ACHN (cell line): ENCODE results near the gene TSKU.

Experiments
- DNase-seq: peaks from one replicate; pipeline ENCODE4 v3.0.0-alpha.2; 2015
- in situ Hi-C: cut with HindIII; loops from 2 replicates; pipeline ENCODE4 v1.10.0; 2017; ENCODE audit warnings: low sequenced_read_pairs, low pct_ligation_motif_present, low pct_unique_long_range_greater_than_20kb

The TSKU gene

DNA sequence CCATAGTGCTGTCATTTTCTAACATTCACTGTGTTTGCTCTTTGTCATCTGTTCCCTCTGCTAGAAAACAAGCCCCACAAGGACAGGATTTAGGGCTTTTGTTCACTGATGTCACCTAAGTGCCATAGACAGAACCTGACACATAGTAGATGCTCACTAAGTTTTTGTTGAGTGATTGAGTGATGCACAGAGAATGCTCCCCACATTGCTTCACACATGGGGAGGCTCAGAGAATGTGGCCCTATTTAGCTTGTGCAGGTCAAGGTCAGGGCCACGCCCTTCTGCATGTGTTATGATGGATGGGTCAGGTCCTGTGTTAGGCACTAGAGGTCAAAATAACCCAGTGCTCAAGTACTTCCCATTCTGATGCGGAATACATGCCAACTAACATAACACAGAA, 33.1 kb upstream of the TSKU start:
- no peak for DNase-seq
- in situ Hi-C loops, result no loop called here

DNA sequence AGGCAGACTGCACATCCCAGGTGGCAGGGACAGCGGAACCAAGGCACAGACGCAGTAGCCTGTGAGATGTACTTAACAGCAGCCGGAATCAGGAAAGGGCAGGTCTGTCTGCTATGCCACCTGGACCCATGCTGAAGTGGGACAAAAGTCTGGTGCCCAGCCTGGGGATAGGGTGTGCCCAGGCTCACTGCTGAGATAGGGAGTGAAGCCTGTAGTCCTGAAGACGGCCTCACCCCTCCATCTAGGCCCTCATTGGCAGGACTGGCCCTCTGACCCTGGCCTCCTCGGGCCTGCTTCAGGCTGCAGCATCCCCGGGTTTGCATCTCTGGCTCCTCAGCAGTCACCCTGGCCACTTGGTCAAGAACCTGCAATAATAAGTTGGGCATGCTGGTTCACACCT, 32.4 kb upstream of the TSKU start:
- no peak for DNase-seq
- in situ Hi-C loops, result no loop called here

DNA sequence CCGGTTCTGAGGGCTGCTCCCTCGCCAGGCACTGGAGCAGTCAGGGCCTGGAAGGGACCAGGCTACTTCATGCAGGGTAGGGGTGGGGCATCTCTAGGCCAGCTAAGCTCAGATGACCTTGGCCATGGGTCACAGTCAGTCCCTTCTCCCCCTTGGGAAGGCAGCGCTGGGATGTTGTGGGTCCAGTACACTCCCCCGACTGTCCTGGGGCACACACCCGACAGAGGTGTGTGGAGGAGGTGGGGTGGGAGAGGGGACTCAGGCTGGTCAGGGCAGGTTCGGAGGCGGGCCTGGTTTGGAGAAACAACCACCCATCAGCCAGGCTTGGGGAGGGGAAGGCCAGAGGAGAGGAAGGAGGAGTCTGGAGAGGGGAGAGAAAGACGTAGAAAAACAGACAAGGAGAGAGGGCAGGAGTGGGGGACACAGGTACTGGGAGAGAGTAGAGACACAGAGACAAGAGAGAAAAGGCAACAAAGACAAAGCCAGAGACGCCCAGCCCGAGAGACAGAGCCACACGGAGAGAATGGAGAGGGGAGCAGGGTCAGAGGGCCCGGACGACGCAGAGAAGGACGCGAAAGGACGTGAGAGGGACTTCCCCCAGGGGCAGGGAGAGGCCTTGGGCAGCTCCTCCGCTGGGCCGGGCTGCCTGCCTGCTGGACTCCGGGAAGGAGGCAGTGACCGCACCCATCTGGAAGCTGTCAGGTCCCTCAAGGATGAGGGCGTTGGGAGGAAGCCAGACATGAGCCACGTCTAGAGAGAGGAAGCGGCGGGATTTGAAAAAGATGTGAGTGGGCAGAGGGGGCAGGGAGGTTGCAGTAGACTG, 30.6 kb upstream of the TSKU start:
- in situ Hi-C loops, result no loop called here
- no peak for DNase-seq

DNA sequence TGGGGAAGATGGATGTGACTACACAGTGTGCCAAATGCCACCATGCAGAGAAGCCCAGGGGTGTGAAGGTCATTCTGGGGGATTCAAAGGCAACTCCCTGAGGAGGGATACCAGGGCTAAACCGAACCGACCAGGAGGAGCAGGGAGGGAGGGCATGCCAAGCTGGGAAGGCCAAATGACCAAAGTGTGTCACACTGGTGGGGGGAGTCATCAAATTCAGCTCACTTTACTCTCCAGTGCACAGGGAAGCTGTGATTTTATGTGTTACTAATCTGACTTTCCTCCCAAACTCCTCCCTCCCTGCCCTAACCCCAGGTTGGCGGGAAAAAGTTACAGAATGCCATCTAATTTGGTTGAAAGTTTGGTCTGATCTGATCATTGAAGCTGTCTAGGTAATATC, 29.7 kb upstream of the TSKU start:
- in situ Hi-C loops, result no loop called here
- no peak for DNase-seq

DNA sequence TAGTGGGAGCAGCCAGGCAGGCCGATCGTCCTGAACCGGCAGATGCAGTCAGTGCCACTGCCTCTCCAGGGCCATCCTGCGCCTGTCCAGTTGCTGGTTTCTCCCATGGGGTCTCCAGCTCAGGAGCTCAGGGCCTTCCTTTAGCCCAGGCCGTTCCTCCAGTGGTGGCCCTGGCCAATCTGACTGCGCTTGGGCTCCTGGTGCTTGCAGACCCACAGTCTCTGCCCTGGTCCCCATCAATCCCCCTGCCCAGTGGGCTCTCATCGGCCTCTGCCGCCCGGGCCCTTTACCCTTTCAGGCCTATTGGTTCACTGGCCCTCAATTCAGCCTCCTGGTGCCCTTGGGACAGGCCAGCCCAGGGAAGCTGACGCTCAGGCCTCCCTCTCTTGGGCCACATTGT, 29.2 kb upstream of the TSKU start:
- in situ Hi-C loops, result no loop called here
- no peak for DNase-seq

DNA sequence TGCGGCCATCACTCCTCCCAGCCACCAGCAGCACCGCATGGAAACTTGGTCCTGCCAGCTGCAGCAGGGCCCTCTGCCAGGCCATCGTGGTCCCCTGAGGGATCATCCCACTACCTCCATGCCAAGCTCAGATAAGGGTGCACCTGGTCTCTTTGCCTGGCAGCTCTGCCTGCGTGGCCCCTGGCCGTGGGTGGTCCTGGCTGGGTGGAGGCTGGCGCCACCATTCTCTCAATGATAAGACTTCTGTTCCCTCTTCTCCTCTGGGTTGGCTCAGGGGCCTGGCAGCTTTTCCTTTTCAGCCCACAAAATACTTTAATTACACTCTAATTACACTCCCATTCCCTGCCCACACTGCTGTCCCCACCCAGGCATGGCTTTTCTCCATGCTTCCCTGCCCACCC, 26.8 kb upstream of the TSKU start:
- in situ Hi-C loops, result no loop called here
- DNase-seq, result no peak

DNA sequence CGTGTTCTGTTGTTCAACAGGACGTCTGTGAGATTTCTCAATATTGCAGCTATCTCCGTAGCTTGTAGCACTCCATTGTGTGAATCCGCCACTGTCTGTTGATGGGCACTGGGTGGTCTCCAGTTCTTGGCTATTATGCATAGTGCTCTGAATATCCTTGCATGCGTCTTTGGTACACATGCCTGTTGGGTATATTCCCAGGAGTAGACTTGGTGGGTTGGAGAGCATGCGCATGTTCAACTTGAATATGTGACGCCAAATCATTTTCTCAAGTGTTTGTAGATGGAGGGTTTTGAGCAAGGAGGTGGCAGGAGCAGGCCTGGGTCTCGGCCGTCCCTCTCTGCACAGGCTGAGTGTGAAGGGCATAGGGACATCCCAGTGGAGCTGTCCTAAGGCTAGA, 24.8 kb upstream of the TSKU start:
- in situ Hi-C loops, result no loop called here

DNA sequence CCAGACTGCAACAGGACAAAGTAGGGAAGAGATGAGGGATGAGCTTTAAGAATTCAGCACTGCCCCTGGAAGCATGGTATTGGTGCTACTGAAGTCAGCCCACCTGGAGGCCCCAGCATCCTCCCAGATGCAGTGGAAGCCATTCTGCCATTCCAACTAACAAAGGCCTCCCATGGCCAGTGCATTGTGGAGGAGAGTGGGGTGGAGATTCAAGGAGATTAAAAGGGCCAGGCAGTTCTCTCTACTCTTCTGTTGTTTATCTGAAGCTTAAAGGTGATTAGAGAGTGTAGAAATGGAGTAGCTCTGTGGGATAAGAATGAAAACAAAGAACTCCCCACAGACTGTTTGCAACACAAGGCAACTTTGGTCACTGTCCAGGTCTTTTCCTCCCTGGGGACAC, 24.1 kb upstream of the TSKU start:
- in situ Hi-C loops, result no loop called here
- DNase-seq, result no peak

More for the DNA sequence above, 24.8 kb upstream of the TSKU start:
- DNase-seq, result no peak

DNA sequence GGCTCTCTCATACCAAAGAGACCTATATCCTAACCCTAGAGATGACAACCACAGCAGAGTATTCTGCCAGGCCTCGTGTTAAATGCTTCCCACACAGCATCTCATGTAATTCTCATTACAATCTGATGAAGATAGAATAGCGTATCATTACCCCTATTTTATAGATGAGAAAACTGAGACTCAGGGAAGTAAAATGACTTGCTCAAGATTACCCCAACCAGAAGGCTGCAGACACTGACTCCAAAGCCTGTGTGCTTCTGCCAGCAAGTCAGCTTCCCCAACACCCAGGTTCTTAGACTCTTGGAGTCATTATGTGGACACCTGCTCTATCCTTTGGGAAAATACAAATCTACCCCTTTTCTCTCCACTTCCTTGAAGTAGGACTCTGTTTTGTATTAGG, 23.6 kb upstream of the TSKU start:
- in situ Hi-C loops, result no loop called here
- DNase-seq, result no peak

DNA sequence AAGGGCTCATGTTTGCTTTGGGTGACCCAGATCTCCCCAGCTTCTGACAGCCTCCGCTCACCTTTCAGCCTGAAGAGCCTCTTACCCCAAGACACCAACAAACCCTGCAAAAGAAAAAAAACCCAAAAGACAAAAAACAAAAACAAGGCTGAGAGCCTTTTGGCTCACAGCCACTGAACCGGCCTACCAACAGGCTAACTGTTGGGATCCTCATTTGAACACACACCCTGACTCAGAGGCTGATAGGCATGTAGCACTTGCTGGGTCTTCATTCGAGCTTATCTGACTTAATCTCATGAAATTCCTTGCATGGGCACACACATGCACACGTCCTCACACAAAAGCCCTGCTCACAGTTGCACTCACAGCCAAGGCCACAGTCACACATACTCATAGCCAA, 22.9 kb upstream of the TSKU start:
- DNase-seq, result no peak
- in situ Hi-C loops, result no loop called here

DNA sequence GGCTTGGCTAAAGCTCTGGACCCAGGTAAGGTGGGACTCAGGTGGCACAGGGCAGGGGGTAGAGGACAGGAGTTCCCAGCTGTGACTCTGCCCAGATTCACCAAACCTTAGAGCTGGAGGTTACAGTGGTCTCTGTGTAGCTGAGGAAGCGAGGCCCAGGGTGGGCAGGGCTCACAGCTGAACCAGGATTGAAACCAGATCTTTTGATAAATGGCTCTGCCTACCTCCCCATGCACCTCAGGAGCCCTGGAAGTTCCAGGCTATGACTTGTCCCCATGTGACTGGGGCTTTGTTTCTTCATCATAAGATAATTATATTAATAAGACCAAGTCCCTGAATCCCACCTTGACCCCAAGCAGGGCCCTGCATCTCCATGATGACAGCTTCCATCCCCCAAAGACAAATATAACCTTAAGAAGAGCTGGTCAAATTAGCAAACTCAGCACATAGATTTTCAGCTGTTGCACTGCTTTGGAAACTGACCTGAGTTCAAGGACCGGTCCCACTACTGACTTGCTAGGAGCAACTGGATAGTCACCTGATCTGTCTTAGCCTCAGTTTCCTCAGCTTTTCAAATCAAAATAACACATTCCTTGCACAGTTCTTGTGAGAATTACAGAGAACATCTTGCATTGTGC, 21.3 kb upstream of the TSKU start:
- DNase-seq, result no peak
- in situ Hi-C loops, result no loop called here

DNA sequence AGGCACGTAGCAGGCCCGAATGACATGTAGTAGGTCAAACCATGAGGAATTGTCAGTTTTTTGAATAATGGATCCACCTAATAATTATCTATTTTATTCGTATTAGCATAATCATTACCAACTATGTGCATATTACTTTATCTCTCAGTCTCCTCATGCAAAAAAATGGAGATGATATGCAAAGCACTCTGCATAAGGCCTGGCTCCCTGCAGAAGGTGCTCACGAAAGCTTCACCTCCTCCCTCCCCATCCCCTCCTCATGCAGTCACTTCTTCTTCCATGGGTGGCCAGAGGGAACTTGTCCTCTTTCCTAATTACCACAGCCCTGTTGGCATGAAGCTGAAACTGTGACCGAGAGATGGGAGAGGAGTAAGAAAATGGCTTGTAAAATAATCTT, 20.8 kb upstream of the TSKU start:
- in situ Hi-C loops, result no loop called here
- no peak for DNase-seq

DNA sequence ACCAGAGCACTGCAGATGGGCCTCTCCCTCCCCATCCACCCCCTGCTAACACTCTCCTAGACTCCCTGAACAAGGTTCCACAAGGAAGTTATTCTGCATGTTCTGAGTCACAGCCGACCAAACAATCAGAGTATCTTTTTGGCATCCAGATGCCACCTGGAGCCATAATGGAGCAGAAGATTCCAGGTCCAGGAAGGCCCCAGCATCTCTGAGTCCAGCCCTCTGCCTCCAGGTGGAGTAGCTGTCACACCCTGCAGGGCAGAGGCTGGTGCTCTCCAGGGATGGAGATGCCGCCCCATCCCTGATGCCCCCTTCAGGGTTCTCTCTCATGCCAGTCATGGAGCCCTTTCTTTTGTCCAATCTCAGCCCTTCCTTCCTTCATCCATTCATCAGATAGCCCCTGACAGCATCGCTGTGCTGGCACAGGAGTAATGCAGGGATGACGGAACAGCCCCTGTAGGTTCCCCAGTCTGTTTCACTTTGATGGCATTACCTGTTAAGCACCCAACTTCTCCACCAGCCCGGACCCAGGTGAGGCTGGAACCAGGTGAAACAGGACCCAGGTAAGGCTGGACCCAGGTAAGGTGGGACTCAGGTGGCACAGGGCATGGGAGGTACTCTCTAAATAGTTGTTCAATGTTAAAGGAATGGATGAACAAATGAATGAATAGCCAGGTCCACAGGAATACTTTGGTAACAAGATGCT, 20.1 kb upstream of the TSKU start:
- in situ Hi-C loops, result no loop called here
- DNase-seq, result no peak

DNA sequence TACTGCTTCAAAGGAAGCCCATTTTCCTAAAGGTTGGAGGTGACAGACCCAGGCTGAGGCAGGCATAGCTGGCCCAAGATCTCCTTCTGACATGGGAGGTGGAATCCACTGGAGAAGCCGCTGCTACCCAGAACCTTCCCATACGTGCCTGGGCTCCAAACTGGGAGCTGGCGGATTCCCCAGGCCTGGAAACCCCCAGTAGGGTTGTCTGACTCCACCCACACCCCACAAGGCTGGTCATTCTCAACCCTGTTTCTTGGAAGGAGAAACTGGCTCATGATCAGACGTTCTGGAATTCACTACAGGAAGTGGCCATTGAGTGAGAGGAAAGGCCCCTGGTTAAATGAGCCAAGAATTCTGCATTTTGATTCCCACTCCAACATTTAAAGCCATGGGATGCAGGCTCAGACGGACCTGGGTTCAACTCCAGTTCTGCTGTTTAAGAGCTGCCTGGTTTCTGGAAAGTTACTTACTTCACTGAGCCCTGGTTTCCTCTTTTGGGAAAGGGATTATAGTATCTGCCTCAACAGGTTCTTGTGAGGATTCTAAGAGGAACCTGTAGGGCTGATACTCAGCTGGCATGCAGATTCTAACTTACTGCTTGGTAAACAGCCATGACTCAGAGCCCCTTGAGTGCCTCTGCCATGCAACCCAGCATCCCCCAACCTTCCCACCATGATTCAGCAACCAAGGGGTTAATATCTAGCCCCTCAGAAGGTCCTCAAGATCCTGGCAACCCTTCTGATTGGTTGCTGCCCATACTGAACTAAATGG, 19.4 kb upstream of the TSKU start:
- in situ Hi-C loops, result no loop called here
- DNase-seq, result no peak

DNA sequence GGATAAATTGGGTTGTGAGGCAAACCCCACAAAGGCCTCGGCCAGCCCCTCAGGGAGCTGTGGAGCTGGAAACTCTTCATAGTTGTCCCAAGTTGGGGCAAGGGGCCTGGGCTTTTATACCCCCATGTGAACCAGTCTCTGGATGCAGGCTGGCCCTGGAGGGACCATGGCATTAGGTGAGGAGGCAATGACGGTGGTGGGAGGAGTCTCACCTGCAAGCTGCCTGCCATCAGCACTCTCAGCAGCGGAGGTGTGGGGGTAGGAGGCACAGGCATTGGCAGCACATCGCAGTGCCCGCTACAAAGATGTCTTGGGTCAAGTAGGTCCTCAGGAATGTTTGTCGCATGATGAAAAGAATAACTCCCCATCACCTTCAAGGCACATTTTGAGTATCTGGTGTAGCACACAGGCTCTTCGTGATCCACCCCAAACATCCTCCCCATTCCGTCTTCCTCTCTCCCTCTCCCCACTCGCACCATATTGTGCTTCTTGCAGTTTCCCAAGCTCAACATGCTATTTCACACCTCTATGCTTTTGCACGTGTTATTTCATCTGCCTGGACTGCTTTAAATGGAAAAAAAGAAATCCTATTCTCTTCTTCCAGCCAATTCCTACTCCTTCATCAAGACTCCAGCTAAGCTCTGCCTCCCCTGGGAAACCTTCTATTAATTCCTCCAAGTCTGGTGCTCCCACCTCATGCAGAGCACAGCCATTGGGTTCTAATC, 18.1 kb upstream of the TSKU start:
- DNase-seq, result no peak
- in situ Hi-C loops, result no loop called here

DNA sequence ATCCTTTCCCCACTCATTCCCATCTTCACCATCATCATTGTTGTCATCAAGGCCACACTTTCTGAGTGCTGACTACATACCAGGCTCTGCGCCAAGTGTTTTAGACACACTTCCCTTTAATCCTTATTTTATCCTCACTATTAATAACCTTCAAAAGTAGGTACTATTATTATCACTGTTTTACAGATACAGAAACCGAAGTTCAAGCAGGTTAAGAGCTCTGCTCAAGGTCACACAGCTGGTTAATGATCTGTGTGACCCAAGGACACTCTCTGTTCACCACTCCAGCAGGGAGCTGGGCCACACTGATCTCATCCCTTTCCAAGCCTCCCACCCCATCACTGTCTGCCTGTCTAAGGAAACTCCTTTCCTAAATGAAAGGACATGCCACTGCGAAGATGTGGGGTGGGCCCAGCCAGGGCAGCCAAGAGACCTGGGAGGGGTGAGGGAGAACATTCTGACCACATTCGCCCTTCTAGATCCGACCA, 17.2 kb upstream of the TSKU start:
- no peak for DNase-seq
- in situ Hi-C loops, result no loop called here

DNA sequence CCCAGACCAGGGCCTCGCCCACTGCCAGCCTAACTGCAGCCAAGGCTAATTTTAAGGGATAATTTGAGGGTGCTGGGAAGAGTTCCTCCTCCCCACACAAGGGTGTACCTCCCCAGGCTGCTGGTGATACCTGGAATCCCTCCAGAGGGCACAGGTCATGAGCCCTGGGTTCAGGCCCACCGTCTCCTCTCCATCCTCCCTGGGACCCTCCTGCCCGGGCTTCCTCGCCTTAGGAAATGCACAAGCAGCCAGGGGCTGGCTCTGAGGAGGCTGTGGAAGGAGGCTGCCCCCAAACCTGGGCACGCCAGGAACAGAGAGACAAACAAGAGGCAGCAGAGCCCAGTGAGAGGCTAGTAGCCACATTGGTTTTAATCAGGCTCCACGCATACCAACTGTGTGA, 16.6 kb upstream of the TSKU start:
- DNase-seq, result no peak

DNA sequence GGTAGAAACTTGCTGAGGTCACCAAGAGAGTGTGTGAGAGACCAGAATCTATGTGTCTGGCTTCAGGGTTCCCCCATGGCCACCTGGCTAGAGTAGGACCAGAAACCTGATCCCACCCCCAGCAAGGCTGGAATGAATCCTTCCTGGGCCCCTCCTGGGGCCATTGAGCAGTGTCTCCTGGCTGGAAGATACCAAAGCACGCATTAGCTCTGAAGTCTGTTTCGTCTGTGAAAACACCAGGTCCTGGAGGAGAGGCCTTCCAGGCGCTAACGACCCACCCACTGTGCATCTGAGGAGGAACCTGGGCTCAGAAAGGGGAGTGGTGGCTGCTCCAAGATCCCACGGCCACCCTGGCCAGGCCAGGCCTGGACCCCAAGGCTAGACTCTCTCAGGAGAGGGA, 15.5 kb upstream of the TSKU start:
- no peak for DNase-seq
- in situ Hi-C loops, result no loop called here

More for the DNA sequence above, 16.6 kb upstream of the TSKU start:
- in situ Hi-C loops, result no loop called here
